Stimulated activated naive B cell treated with anti-CD40 and anti-IgM and Interleukin-4, amounts not matched to agents 10 μg/mL and 1 μg/mL and 100 μg/mL, for 72 hours (primary cell): Measurements from ENCODE around the gene GPR155.

Experiments used
- ATAC-seq, 2 donors: fragments of 150-1000 bp; cut with Tn5 transposase; replicated peaks; 2 replicates each; pipeline ENCODE4 v1.10.0; 2021; ENCODE audit warnings: moderate library complexity in 1 of 2
- DNase-seq: peaks from one replicate; pipeline ENCODE4 v3.0.0; 2021
- H3K27ac Mint-ChIP-seq: one replicate; pipeline ENCODE4 v1.8.0; 2022; ENCODE audit warnings: mild to moderate bottlenecking, mixed read lengths
- H3K27me3 Mint-ChIP-seq, 2 donors: one replicate each; pipeline ENCODE4 v1.8.0; 2022; ENCODE audit warnings: mixed read lengths in 2 of 2
- H3K36me3 Mint-ChIP-seq, 2 donors: one replicate each; pipeline ENCODE4 v1.8.0; 2022; ENCODE audit warnings: mixed read lengths in 2 of 2, mild to moderate bottlenecking in 1 of 2
- H3K4me1 Mint-ChIP-seq, 2 donors: one replicate each; pipeline ENCODE4 v1.8.0; 2022; ENCODE audit warnings: mixed read lengths in 2 of 2, mild to moderate bottlenecking in 1 of 2
- H3K4me3 Mint-ChIP-seq, 2 donors: one replicate each; pipeline ENCODE4 v1.8.0; 2022; ENCODE audit warnings: mild to moderate bottlenecking in 2 of 2, mixed read lengths in 2 of 2, moderate library complexity in 1 of 2
- H3K9me3 Mint-ChIP-seq, 2 donors: one replicate each; pipeline ENCODE4 v1.8.0; 2022; ENCODE audit warnings: mixed read lengths in 2 of 2, mild to moderate bottlenecking in 1 of 2

The GPR155 gene, protein sequence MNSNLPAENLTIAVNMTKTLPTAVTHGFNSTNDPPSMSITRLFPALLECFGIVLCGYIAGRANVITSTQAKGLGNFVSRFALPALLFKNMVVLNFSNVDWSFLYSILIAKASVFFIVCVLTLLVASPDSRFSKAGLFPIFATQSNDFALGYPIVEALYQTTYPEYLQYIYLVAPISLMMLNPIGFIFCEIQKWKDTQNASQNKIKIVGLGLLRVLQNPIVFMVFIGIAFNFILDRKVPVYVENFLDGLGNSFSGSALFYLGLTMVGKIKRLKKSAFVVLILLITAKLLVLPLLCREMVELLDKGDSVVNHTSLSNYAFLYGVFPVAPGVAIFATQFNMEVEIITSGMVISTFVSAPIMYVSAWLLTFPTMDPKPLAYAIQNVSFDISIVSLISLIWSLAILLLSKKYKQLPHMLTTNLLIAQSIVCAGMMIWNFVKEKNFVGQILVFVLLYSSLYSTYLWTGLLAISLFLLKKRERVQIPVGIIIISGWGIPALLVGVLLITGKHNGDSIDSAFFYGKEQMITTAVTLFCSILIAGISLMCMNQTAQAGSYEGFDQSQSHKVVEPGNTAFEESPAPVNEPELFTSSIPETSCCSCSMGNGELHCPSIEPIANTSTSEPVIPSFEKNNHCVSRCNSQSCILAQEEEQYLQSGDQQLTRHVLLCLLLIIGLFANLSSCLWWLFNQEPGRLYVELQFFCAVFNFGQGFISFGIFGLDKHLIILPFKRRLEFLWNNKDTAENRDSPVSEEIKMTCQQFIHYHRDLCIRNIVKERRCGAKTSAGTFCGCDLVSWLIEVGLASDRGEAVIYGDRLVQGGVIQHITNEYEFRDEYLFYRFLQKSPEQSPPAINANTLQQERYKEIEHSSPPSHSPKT

DNA sequence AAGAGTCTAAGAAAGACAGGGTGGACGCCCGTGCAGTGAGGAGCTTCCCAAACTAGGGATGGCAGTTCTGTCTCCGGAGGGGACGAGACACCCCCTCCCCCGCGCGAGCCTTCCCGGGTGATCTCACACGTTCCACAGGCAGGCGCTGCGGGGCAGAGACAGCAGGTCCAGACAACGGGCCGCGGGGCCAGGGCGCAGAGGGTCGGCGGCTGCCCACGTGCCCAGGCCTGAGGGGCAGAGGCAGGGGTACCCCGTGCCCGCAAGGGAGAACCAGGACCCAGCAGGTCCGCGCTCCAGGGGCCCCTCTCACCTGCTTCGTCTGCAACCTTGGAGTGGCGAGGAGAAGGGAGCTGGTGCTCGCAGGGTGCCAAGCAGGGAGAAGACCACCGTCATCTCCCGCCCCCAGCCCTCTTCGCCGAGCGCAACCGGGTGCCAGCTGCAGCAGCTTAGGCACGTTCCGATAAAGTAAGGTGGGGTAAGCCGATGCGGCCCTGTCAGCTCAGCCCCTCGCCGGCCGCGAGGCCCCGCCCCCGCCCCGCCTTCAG is at the start of gene GPR155:
GPR155 (minus strand) TSS at position 467 of the 545 bp plus-strand sequence. CDS start 5,073 bp downstream, outside the sequence.
- ATAC-seq (peak; percentile 45 to 50), DNase-seq (no peak)
- Mint-ChIP-seq H3K27ac (peak within 1 kb of the TSS; percentile 94), H3K27me3 (no peaks in the 10 kb centered on the region), H3K4me3 (peak within 1 kb of the TSS; percentile 91 to 94), H3K36me3 (peaks cover 2 to 3% of the 10 kb centered on the region in 2 donors), H3K9me3 (peaks cover 0 to 4% of the 10 kb centered on the region in 2 donors), H3K4me1 (peaks cover 19 to 35% of the 10 kb centered on the region in 2 donors)

DNA sequence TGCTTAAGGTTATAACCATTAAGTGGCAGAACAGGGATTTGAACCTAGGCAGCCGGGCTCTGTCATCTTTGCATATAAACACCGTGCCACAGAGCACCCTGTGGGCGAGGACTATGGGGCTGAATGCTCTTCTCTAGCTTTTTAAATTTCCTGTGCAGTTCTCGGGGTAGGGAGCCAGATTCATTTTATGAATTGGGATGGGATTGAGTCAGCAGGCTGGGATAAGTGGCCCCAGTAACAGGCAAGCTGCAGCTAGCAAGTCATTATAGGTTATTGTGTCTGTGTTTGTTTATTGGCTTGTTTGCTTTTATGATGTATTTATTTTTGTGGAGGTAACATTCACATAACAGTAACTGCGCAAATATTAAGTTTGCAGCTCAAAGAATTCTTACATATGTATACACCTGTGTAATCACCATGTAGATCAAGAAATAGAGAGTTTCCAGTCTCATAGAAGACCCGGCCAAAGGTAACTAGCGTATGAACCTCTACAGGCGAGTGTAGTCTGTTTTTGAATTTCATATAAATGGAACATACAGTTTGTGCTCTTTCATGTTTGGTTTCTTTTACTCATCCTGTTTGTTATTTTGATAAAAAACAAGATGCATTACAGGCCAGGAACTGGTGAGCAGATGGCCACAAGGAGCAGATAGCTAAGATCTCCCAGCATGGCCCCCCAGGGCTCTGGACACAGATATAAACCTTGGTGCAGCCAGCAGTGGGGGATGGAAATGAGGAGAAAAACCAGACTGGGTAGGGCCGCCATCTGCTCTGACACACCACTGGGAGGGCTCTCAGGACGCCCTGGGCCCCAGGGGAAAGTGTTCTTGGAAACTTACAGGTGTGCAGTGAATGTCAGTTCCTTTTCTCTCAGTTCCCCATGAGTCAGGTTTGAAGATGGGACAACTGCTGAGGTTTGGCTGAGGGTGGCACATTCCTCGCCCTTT is 49.2 kb upstream of the GPR155 start:
- no peak for DNase-seq
- Mint-ChIP-seq H3K27me3 (peaks cover 10% of the 10 kb centered on the region in 2 donors), H3K4me1 (peaks cover 3 to 6% of the 10 kb centered on the region in 2 donors), H3K4me3 (no peak overlapping the region), H3K36me3 (no peaks in the 10 kb centered on the region), H3K27ac (peak overlapping the region; percentile 51), H3K9me3 (no peaks in the 10 kb centered on the region)
- ATAC-seq = peak; percentile 61 to 67

DNA sequence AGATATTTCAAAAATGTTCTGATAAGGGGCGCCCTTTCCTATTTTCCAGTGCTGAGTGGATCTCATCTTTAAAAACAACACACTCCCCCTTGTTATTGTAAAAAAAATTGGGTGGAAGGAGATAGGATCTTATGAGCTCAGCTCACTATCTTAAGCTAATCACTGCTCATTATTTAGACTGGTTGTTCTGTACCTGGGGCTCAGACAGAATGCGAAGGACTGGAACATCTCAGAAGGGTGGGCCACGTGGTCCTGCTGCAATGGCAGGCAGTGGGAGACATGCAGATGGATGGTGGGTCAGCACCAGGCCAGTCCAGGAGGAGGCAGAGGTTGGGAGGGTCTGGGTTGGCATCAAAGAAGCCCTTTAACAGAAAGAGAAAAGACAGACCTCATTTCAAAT is 48.3 kb upstream of the GPR155 start:
- no peak for DNase-seq
- Mint-ChIP-seq H3K36me3 (no peaks in the 10 kb centered on the region), H3K27ac (no peak overlapping the region), H3K27me3 (peaks cover 10% of the 10 kb centered on the region in 2 donors), H3K4me1 (peaks cover 3 to 6% of the 10 kb centered on the region in 2 donors), H3K4me3 (no peak overlapping the region), H3K9me3 (no peaks in the 10 kb centered on the region)
- ATAC-seq = no peak

DNA sequence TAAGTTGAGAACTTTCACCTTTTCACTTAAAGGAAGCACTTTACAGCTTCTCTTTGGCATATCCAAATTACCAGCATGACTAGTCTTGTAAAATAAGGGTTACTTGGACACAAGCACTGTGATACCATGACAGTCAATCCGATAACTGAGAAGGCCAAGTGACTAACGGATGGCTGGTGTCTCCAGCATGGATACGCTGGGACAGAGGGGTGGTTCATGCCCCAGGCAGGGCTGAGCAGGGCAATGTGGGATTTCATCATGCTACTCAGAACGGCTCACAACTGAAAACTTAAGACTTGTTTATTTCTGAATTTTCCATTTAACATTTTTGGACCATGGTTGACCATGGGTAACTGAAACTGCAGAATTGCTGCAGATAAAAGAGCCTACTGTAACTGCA is 43.1 kb upstream of the GPR155 start:
- Mint-ChIP-seq H3K27me3 (peaks cover under 1 to 4% of the 10 kb centered on the region in 2 donors), H3K36me3 (peaks cover 3 to 7% of the 10 kb centered on the region in 2 donors), H3K27ac (no peak overlapping the region), H3K4me1 (peaks cover 0 to under 1% of the 10 kb centered on the region in 2 donors), H3K4me3 (no peak overlapping the region), H3K9me3 (peaks cover 6 to 8% of the 10 kb centered on the region in 2 donors)
- DNase-seq = no peak
- ATAC-seq = no peak

DNA sequence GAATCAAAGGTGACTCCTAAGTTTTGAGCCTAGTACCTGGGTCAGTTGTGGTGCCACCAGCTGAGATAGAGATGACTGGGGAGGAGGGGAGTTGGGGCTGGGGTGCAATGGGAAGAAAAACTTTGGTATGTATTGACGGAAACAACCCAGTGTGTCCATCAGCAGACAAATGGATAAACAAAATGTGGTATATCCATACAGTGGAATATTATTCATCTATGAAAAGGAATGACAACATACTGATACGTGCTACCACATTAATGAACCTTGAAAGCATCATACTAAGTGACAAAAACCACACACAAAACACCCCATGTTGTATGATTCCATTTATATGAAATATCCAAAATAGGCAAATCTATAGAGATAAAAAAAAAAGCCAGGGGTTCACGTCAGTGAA is 41.1 kb upstream of the GPR155 start:
- Mint-ChIP-seq H3K4me1 (peaks cover 9 to 15% of the 10 kb centered on the region in 2 donors), H3K27ac (no peak overlapping the region), H3K4me3 (no peak overlapping the region), H3K36me3 (peaks cover 5 to 12% of the 10 kb centered on the region in 2 donors), H3K27me3 (peaks cover 3 to 5% of the 10 kb centered on the region in 2 donors), H3K9me3 (peaks cover 6 to 8% of the 10 kb centered on the region in 2 donors)
- ATAC-seq (no peak), DNase-seq (no peak)

DNA sequence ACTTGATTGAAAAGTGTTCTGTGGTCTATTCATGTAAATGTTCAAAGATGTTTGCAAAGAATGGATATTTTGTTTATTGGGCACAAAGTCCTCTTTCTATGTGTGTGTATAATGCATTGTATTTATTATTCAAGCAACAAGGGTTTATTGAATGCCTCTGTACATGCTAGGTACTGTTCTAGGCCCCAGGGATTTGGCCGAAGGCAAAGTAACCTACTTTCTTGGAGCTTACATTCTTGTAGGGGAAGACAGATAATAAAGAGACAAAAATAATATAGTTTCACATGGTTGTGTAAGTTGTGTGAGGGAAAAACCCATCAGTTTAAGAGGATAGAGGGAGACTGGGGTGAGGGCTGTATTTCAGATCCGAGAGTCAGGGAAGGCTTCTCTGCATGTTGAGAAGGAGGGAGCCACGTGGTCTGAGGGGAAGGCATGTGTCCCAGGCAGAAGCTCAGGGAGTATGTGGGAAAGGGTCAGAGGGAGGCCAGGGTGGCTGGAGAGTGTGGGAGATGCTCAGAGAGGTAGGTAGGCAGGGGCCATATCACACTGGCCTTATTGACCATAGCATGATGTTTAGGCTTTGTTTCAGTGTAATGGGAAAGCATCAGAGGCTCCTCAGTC is 40.4 kb upstream of the GPR155 start:
- DNase-seq = no peak
- no peak overlapping the region for H3K27ac Mint-ChIP-seq
- peaks cover 3 to 5% of the 10 kb centered on the region in 2 donors for H3K27me3 Mint-ChIP-seq
- peaks cover 5 to 12% of the 10 kb centered on the region in 2 donors for H3K36me3 Mint-ChIP-seq
- no peak for ATAC-seq
- peaks cover 6 to 8% of the 10 kb centered on the region in 2 donors for H3K9me3 Mint-ChIP-seq
- no peak overlapping the region for H3K4me3 Mint-ChIP-seq
- H3K4me1 Mint-ChIP-seq = peaks cover 9 to 15% of the 10 kb centered on the region in 2 donors

DNA sequence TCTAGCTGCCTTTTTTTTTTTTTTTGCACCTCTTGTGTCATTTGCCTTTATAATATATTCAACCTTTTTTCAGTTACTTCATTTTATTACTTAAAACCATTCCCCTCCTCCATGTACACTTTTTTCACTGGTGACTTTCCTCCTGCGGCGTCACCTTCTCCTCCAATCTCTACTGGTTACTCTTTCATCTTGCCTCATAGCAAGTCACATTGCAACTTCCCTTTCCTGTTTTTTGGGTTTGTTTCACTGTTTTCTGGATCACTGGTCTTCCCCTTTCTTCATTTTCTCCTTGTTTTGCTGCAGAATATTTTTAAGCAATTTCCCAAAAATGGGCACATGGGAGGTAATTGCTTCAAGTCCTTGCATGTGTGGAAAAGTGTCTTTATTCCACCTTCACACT is 37.7 kb upstream of the GPR155 start:
- Mint-ChIP-seq H3K4me1 (peaks cover 9 to 15% of the 10 kb centered on the region in 2 donors), H3K27me3 (peaks cover 3 to 12% of the 10 kb centered on the region in 2 donors), H3K9me3 (peaks cover 6 to 8% of the 10 kb centered on the region in 2 donors), H3K36me3 (peaks cover 5 to 12% of the 10 kb centered on the region in 2 donors), H3K4me3 (no peak overlapping the region), H3K27ac (no peak overlapping the region)
- no peak for DNase-seq
- ATAC-seq = no peak

DNA sequence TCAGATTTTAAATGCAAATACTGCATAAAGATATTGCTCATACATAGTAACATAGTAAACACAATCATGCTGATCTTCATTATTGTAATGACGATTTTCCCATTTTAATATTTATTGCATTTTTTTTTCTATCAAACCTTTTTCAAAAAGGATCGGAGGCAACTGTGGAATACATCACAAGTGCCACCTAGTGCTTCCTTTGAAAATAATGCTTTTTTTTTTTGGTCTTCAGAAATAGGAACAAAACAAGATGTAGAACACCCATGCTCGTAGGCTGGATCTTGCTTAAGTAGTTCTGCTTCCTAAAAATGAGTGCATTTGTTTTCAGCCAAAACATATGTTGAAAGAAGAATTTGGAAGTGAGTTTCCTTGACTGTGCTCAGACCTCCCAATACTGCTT is 35.7 kb upstream of the GPR155 start:
- H3K27ac Mint-ChIP-seq = no peak overlapping the region
- H3K4me1 Mint-ChIP-seq = peaks cover 10 to 18% of the 10 kb centered on the region in 2 donors
- peaks cover 4% of the 10 kb centered on the region in 2 donors for H3K9me3 Mint-ChIP-seq
- peaks cover 3 to 15% of the 10 kb centered on the region in 2 donors for H3K27me3 Mint-ChIP-seq
- no peak overlapping the region for H3K4me3 Mint-ChIP-seq
- H3K36me3 Mint-ChIP-seq = peaks cover 3 to 10% of the 10 kb centered on the region in 2 donors
- ATAC-seq (no peak), DNase-seq (no peak)

DNA sequence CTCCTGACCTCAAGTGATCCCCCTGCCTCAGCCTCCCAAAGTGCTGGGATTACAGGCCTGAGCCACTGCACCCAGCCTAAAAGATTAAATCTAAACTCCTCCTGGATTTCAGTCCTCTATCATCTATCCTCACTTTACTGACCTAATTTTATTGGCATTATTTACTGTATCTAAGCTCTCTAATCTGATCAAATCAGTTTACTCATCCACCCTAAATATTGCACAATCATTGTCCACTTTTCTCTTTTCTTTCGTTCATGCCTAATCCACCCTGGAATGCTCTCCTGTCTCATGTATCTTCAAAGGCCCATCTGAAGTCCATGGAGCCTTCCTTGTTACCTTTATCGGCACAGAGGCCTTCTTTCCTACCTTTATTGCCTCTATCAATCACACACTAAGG is 31.6 kb upstream of the GPR155 start:
- Mint-ChIP-seq H3K27me3 (peaks cover 0 to 10% of the 10 kb centered on the region in 2 donors), H3K36me3 (no peaks in the 10 kb centered on the region), H3K4me1 (peaks cover 13 to 17% of the 10 kb centered on the region in 2 donors), H3K27ac (no peak overlapping the region), H3K4me3 (no peak overlapping the region), H3K9me3 (no peaks in the 10 kb centered on the region)
- ATAC-seq (no peak), DNase-seq (no peak)

DNA sequence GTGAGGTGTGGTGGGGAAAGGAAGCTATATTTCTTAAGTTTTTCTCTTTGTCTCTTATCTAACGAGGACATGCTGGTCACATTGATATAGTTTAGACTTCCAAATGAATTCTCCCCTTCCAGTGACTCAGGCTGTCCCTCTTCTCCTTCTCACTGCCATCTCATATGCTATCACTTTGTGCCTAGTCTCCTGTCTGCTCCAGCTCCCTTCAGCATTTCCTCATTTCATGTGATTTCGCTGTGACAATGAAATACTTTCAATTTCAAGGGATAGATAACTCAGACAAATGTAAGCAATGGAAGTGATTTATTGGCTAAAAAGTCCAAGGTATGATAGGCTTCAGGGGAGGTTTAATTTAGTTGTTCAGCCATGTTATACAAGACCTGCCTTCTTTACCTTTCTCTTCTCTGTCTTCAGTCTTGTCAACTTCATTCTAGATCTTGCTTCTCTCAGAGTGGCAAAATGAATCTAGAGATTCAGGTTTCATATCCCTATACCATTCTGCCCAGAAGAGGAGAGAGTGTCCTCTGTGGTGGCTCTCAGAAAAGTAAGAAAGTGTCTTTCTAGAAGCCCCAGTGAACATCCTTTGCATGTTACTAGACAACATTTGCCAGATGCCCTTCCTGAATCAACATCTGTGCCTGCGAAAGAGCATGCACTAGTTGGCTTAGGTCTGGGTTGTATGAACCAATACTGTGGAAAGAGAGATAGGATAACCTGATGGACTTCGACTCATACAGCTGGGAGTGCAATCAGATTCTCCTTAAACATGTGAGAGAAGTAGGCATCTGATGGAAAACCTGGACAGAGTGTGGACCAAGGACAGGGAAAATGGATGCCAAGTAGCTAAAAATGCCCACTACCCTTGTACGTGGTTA is 29.9 kb upstream of the GPR155 start:
- peak overlapping the region; percentile 9 to 36 for H3K4me3 Mint-ChIP-seq

DNA sequence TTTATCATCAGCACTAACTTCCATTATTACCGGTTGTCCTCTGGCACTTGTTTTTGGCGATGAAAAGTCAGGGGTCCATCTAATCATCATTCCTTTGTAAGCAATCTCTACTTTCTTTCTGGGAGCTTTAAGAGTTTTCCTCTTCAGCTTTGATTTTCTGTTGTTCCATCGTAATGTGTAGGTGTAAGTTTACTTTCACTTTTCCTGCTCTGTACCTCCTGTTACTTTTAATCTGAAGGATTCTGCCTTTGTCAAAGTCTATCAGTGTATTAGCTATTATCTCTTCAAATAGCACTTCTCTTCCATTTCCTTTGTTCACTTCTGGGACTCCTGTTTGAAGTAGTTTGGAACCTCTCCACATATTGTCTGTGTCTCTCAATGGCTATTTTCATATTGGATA is 25.5 kb upstream of the GPR155 start:
- H3K27ac Mint-ChIP-seq = no peak overlapping the region
- DNase-seq (no peak), ATAC-seq (no peak)
- H3K4me3 Mint-ChIP-seq = no peak overlapping the region
- H3K36me3 Mint-ChIP-seq = peaks cover 11 to 13% of the 10 kb centered on the region in 2 donors
- H3K4me1 Mint-ChIP-seq = peaks cover 8 to 13% of the 10 kb centered on the region in 2 donors
- peaks cover 12 to 15% of the 10 kb centered on the region in 2 donors for H3K9me3 Mint-ChIP-seq
- no peaks in the 10 kb centered on the region for H3K27me3 Mint-ChIP-seq

More for the DNA sequence above, 29.9 kb upstream of the GPR155 start:
- DNase-seq (no peak), ATAC-seq (peak; percentile 86 to 87)
- Mint-ChIP-seq H3K9me3 (no peaks in the 10 kb centered on the region), H3K4me1 (peaks cover 11 to 17% of the 10 kb centered on the region in 2 donors), H3K27ac (no peak overlapping the region), H3K27me3 (peaks cover 0 to 10% of the 10 kb centered on the region in 2 donors), H3K36me3 (no peaks in the 10 kb centered on the region)

DNA sequence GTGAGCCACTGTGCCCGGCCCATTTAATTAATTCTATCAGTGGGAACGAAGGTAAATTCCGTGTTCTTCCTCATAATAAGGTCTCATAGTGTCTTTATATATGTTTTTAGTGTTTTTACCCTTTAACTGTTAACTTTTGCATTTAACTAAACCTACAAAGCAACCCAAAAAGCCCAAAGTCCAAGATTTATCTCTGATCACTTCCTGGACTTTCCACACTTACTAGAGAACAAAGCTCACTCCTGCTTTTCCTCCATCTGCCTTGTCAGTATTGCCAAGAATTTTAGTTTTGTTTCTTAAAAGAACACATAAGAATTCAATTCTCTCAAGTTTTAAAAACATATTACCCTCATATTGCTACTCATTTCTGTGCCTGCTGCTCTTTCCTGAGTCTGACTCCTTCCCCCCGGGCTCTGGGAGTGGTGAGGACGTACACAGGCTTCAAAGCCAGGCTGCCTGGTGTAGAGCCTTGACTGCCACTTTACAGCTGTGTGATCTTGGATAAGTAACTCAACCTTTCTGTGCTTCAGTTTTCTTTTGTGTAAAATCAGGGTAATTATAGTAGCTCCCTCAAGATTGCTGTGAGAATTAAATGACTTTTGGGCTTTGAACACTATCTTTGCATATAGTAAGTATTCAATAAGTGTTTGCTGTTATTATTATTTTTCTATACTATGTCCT is 24.9 kb upstream of the GPR155 start:
- peaks cover 12 to 15% of the 10 kb centered on the region in 2 donors for H3K9me3 Mint-ChIP-seq
- no peaks in the 10 kb centered on the region for H3K27me3 Mint-ChIP-seq
- H3K27ac Mint-ChIP-seq = no peak overlapping the region
- DNase-seq (no peak), ATAC-seq (no peak)
- H3K4me1 Mint-ChIP-seq = peaks cover 4 to 6% of the 10 kb centered on the region in 2 donors
- no peak overlapping the region for H3K4me3 Mint-ChIP-seq
- peaks cover 11 to 13% of the 10 kb centered on the region in 2 donors for H3K36me3 Mint-ChIP-seq
